Karpas-422 (cell line): ENCODE data around the gene DDX52. TPM values are rescaled to one million over a fixed set of nuclear protein-coding genes. Genes with fewer than 3 reads are reported as not detected.
"Not testable (repeated sequence)": the region's sequence is repeated elsewhere in the genome, so short reads cannot be mapped to it uniquely, and the experiment has no call there.

Experiments used
- DNase-seq: peaks from one replicate; pipeline ENCODE4 v3.0.0-alpha.2; 2015
- H2AFZ ChIP-seq: fragments of 200-600 bp; sonication (generic); 2 replicates; pipeline ENCODE4 v1.6.1; 2014; ENCODE audit warnings: antibody characterized with exemption, low read length, mixed read lengths
- H3K27ac ChIP-seq: fragments of 200-600 bp; sonication (generic); 2 replicates; pipeline ENCODE4 v1.5.1; 2014; ENCODE audit warnings: mild to moderate bottlenecking, low read length, moderate library complexity
- H3K27me3 ChIP-seq: fragments of 200-600 bp; sonication (generic); 2 replicates; pipeline ENCODE4 v1.6.1; 2014; ENCODE audit warnings: low read length, mixed read lengths
- H3K36me3 ChIP-seq: fragments of 200-600 bp; sonication (generic); 2 replicates; pipeline ENCODE4 v1.6.1; 2014; ENCODE audit warnings: low read length, mixed read lengths; ENCODE audit not compliant: insufficient read depth
- H3K4me1 ChIP-seq: fragments of 200-600 bp; sonication (generic); 2 replicates; pipeline ENCODE4 v1.6.1; 2014; ENCODE audit warnings: mild to moderate bottlenecking, low read length, mixed read lengths
- H3K4me2 ChIP-seq: fragments of 200-600 bp; sonication (generic); 2 replicates; pipeline ENCODE4 v1.6.1; 2014; ENCODE audit warnings: low read length, low read depth, mild to moderate bottlenecking; ENCODE audit not compliant: poor library complexity, severe bottlenecking
- H3K4me3 ChIP-seq: fragments of 200-600 bp; sonication (generic); 2 replicates; pipeline ENCODE4 v1.5.1; 2014; ENCODE audit warnings: mild to moderate bottlenecking, antibody characterized with exemption, low read length, mixed read lengths
- H3K79me2 ChIP-seq: fragments of 200-600 bp; sonication (generic); 2 replicates; pipeline ENCODE4 v1.6.1; 2014; ENCODE audit warnings: mild to moderate bottlenecking, low read length, mixed read lengths
- H3K9ac ChIP-seq: fragments of 200-600 bp; sonication (generic); 2 replicates; pipeline ENCODE4 v1.6.0; 2014; ENCODE audit warnings: low read length
- H3K9me2 ChIP-seq: fragments of 200-600 bp; sonication (generic), shearing (Covaris generic); replicated peaks from 2 replicates; pipeline ENCODE4 v1.6.0; 2014; ENCODE audit warnings: mild to moderate bottlenecking, low read length, moderate library complexity; ENCODE audit not compliant: insufficient read depth
- H3K9me3 ChIP-seq: fragments of 300-700, 200-600 bp; sonication (generic); 2 replicates; pipeline ENCODE4 v1.6.1; 2014; ENCODE audit warnings: low read length, mixed read lengths
- H4K20me1 ChIP-seq: fragments of 200-600 bp; sonication (generic); 2 replicates; pipeline ENCODE4 v1.6.1; 2014; ENCODE audit warnings: mild to moderate bottlenecking, antibody characterized with exemption, low read length, low read depth; ENCODE audit not compliant: insufficient read depth
- total RNA-seq: library from RNA; depleted of rRNA; stranded (reverse); fragments of >200 nt; shearing (Covaris generic); gene quantifications from 2 replicates; pipeline ENCODE4 v1.2.3, GENCODE V29; 2014; ENCODE audit warnings: low replicate concordance

DDX52 gene
- total RNA-seq, 1 experiment from 2014 or later: 40.8 TPM

DNA sequence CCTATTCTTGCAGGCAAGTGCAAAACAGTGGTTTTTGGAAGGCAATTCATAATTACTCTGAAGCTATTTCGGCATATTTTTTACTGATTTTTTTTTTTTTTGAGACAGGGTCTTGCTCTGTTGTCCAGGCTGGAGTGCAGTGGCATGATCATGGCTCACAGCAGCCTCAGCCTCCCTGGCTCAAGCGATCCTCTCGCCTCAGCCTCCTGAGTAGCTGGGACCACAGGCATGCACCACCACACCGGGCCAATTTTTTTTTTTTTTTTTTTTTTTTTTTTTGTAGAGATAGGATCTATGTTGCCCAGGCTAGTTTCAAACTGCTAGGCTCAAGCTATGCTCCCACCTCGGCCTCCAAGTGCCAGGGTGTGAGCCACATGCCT, 33.2 kb downstream of the DDX52 start:
- Histone ChIP-seq H3K9ac (peak overlapping the region; percentile 68), H3K27ac (peak overlapping the region; percentile 77), H3K4me1 (peaks cover 31% of the 10 kb centered on the region), H3K4me3 (peak overlapping the region; percentile 96), H3K79me2 (peaks cover 40% of the 10 kb centered on the region), H3K36me3 (peaks cover 37% of the 10 kb centered on the region), H3K4me2 (peak overlapping the region; percentile 86)
- not testable (repeated sequence) for H2AFZ ChIP-seq, H3K9me3 ChIP-seq, DNase-seq, H3K9me2 ChIP-seq, H4K20me1 ChIP-seq, H3K27me3 ChIP-seq

- H3K9me2 ChIP-seq: no peaks in the 10 kb centered on the region
- H3K36me3 ChIP-seq: peaks cover 36% of the 10 kb centered on the region
- peak within 1 kb of the TSS; percentile 96 for H3K4me3 ChIP-seq
- H3K9ac ChIP-seq: peak within 1 kb of the TSS; percentile 99
- H3K4me2 ChIP-seq: peak within 1 kb of the TSS; percentile 86
- no peaks in the 10 kb centered on the region for H3K27me3 ChIP-seq
- peaks cover 31% of the 10 kb centered on the region for H3K4me1 ChIP-seq
- H2AFZ ChIP-seq: peak within 1 kb of the TSS; percentile 59; the same call in 1 of the 2 replicates
- H3K9me3 ChIP-seq: no peaks in the 10 kb centered on the region
- DNase-seq: peak; percentile 98
- peaks cover 47% of the 10 kb centered on the region for H3K79me2 ChIP-seq
- no peaks in the 10 kb centered on the region for H4K20me1 ChIP-seq
- H3K27ac ChIP-seq: peak within 1 kb of the TSS; percentile 77
Measured at GRCh38 chr17:37609170-37610040, 33.8 kb downstream of the DDX52 start, which contains the start of gene SYNRG. Gene SYNRG, minus strand, starts transcription at chr17:37609418. Its CDS starts 63 bp downstream, at chr17:37609355.

DNA sequence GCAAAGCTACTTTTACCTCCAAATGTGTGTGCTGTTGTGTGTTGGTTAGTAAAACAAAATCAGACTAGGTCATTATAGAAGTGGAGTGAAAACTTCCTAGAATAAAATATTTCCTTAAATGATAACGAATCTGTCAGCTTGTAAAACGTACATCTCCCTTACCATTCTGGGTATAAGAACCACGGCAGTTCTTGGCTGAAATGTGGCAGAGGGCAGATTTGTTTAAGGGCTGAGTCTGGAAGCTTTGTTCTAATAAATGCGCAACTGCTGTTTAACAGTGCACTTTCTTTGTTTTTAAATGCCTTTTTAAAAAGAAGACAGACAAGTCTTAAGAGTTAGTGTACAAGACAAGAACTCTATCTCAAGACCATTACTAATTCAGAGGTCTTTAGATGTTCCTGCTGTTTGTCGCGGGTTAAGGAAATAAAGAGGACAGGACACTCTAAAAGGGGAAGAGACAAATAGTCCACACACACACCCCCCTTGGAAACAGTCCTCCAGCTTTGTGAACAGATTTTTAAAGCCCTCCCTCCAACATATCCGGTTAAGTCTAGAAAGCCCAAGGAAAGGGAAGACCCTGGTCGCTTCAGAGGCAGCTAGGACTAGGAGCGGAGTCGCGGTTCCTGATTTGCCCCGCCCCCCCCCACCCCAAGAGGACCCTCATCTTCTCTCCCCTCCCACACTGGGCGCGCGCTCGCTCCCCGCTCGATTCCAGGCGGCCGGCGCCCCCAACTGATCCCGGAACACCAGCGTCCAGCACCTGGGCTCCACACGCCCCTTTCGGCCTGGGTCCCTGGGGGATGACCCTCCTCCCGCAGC, 34.7 kb downstream of the DDX52 start:
- H3K27ac ChIP-seq: peak overlapping the region; percentile 76
- no peaks in the 10 kb centered on the region for H3K9me2 ChIP-seq
- no peaks in the 10 kb centered on the region for H3K9me3 ChIP-seq
- peaks cover 31% of the 10 kb centered on the region for H3K4me1 ChIP-seq
- H3K9ac ChIP-seq: peak overlapping the region; percentile 99
- H4K20me1 ChIP-seq: no peaks in the 10 kb centered on the region
- peaks cover 55% of the 10 kb centered on the region for H3K79me2 ChIP-seq
- no peaks in the 10 kb centered on the region for H3K27me3 ChIP-seq
- H2AFZ ChIP-seq: peak overlapping the region; percentile 59; the same call in 1 of the 2 replicates
- H3K4me3 ChIP-seq: peak overlapping the region; percentile 96
- H3K36me3 ChIP-seq: peaks cover 28% of the 10 kb centered on the region
- DNase-seq: peak; percentile 70
- peak overlapping the region; percentile 86 for H3K4me2 ChIP-seq

GRCh38 chr17:37607637-37608331, 35.5 kb downstream of the DDX52 start:
- DNase-seq: peak; percentile 55
- H3K36me3 ChIP-seq: peaks cover 23% of the 10 kb centered on the region
- peak overlapping the region; percentile 86 for H3K4me2 ChIP-seq
- H3K27ac ChIP-seq: peak overlapping the region; percentile 76
- no peaks in the 10 kb centered on the region for H4K20me1 ChIP-seq
- no peaks in the 10 kb centered on the region for H3K9me3 ChIP-seq
- H2AFZ ChIP-seq: no peak overlapping the region
- H3K9me2 ChIP-seq: no peaks in the 10 kb centered on the region
- H3K4me3 ChIP-seq: peak overlapping the region; percentile 96
- peaks cover 63% of the 10 kb centered on the region for H3K79me2 ChIP-seq
- peak overlapping the region; percentile 99 for H3K9ac ChIP-seq
- no peaks in the 10 kb centered on the region for H3K27me3 ChIP-seq
- peaks cover 31% of the 10 kb centered on the region for H3K4me1 ChIP-seq

- no peaks in the 10 kb centered on the region for H4K20me1 ChIP-seq
- no peaks in the 10 kb centered on the region for H3K9me3 ChIP-seq
- peaks cover 17% of the 10 kb centered on the region for H3K36me3 ChIP-seq
- peaks cover 31% of the 10 kb centered on the region for H3K4me1 ChIP-seq
- no peak overlapping the region for H2AFZ ChIP-seq
- H3K9ac ChIP-seq: no peak overlapping the region
- no peaks in the 10 kb centered on the region for H3K9me2 ChIP-seq
- 0 out of 2 replicates have a peak overlapping the region, but pooled peaks have one; percentile 1 for H3K27ac ChIP-seq
- H3K4me3 ChIP-seq: no peak overlapping the region
- DNase-seq: no peak
- H3K4me2 ChIP-seq: peak overlapping the region; percentile 86
- H3K27me3 ChIP-seq: no peaks in the 10 kb centered on the region
- peaks cover 79% of the 10 kb centered on the region for H3K79me2 ChIP-seq
Measured at GRCh38 chr17:37605813-37606505, 37.3 kb downstream of the DDX52 start.

GRCh38 chr17:37605081-37605480, 38.2 kb downstream of the DDX52 start:
- H3K9ac ChIP-seq: no peak overlapping the region
- H3K4me3 ChIP-seq: no peak overlapping the region
- peaks cover 29% of the 10 kb centered on the region for H3K4me1 ChIP-seq
- H3K79me2 ChIP-seq: peaks cover 84% of the 10 kb centered on the region
- H4K20me1 ChIP-seq: no peaks in the 10 kb centered on the region
- DNase-seq: no peak
- H2AFZ ChIP-seq: no peak overlapping the region
- H3K9me3 ChIP-seq: no peaks in the 10 kb centered on the region
- H3K9me2 ChIP-seq: no peaks in the 10 kb centered on the region
- H3K4me2 ChIP-seq: no peak overlapping the region
- no peak overlapping the region for H3K27ac ChIP-seq
- peaks cover 17% of the 10 kb centered on the region for H3K36me3 ChIP-seq
- H3K27me3 ChIP-seq: no peaks in the 10 kb centered on the region

- Histone ChIP-seq H3K4me3 (no peak overlapping the region), H3K4me2 (no peak overlapping the region), H3K27ac (no peak overlapping the region), H3K4me1 (peaks cover 24% of the 10 kb centered on the region), H3K27me3 (no peaks in the 10 kb centered on the region), H2AFZ (no peak overlapping the region), H3K9me2 (no peaks in the 10 kb centered on the region), H3K9ac (no peak overlapping the region), H3K9me3 (no peaks in the 10 kb centered on the region), H4K20me1 (no peaks in the 10 kb centered on the region), H3K79me2 (peaks cover 84% of the 10 kb centered on the region), H3K36me3 (peaks cover 17% of the 10 kb centered on the region)
- DNase-seq: no peak
Measured at GRCh38 chr17:37604556-37604955, 38.7 kb downstream of the DDX52 start.
